Smooth muscle cell of the brain vasculature (primary cell): Measurements from ENCODE around the gene UBE2E1.
"Not testable (repeated sequence)": the region's sequence is repeated elsewhere in the genome, so short reads cannot be mapped to it uniquely, and the experiment has no call there.

Source experiments
- DNase-seq: peaks from one replicate; pipeline ENCODE4 v3.0.0-alpha.2; 2012; ENCODE audit warnings: low read depth, low spot score

The UBE2E1 gene

DNA sequence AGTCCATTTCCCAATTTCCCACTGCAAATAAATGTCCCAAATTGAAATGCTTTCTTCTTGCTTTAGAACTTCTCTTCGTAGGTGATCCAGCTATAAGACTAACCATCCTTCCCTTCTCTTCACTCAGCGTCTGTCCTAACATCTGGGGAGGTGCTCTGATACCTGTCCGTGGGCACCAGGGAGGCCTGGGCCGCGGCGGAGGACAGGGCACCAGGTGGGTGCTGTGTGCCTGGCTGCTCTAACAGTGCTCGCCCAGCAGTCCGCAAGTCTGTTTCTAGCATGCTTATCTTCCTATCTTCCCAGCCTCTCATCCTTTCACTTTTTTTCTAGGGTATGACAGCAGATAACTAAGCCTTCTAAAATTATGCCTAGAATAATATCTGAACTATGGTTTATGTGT lies 73.7 kb downstream of the UBE2E1 start:
- DNase-seq = no peak

DNA sequence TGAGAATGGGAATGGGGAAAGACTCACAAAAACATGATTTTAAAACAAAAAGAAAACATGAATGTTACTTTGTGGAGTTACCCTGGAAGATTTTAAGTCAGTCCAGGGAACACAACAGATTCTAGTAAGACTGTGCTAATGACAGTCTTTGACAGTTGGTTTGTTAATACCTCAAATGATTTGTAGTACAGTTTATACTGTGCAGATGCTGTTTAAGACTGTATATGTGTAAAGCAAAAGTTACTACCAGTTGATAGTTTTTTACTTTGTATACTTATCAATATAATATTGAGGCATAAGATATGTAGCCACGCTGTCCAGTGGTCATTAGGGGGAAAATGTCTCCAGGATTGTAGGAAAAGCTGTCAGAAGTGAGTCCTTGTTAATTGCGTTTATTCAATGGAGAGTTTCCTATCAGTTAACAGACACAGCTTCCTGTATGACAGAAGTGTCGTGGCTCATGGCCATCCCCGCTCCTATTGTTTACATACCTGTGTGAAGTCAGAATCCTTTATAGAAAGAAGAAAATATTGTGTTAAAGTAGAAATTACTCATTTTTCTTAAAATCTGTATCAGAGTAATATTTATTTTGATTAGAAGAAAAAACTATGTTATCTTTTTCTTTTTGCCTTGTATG lies 75.1 kb downstream of the UBE2E1 start:
- no peak for DNase-seq

DNA sequence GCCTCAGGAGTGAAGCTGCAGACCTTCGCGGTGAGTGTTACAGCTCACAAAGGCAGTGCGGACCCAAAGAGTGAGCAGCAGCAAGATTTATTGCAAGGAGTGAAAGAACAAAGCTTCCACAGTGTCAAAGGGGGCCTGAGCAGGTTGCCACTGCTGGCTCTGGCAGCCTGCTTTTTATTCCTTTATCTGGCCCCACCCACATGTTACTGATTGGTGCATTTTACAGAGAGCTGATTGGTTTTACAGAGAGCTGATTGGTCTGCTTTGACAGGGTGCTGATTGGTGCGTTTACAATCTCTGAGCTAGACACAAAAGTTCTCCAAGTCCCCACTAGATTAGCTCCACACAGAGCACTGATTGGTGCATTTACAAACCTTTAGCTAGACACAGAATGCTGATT lies 76.2 kb downstream of the UBE2E1 start:
- DNase-seq = not testable (repeated sequence)

DNA sequence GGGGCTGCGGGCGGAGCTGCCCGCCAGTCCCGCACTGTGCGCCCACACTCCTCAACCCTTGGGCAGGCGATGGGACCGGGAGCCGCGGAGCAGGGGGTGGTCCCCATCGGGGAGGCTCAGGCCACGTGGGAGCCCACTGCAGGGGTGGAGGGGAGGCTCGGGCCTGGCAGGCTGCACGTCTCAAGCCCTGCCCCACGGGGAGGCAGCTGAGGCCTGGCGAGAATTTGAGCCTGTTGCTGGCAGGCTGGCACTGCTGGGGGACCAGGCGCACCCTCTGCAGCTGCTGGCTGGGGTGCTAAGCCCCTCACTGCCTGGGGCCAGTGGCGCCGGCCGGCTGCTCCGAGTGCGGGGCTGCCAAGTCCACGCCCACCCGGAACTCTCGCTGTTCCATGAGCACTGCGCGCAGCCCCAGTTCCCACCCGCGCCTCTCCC lies 76.7 kb downstream of the UBE2E1 start:
- DNase-seq = no peak

DNA sequence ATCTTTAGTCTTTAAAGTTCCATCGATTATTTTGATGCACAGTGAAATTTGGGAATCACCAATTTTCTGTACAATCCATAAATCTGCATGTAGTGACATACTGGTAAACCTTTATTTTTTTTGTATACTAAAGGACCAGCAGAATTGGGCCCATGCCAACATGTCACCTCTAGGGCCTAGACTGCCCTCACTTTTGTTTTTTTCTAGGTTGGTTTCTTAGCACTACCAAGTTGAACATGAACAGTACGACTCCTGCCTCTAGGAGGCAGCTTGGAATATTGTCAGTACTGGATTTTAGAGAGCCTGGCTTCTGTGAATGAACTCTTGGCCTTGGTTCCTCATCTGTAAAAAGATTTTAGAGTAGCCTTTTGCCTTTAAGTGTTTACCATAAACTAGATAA lies 78.7 kb downstream of the UBE2E1 start:
- DNase-seq = no peak

DNA sequence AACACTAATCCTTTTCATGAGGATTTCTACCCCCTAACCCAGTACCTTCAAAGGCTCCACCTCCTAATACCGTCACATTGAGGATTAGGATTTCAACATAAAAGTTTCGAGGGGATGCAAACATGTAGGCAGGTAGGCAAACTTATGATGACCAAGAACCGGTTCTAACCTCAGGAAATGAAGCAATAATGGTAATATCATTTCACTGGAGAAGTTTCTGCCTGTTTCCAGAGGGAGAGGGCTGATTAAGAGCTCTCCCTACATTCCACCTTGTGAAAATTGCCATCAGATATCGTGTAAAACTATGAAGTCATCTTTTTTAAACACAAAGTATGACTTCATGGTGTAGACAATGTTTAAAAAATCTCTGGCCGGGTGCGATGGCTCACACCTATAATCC lies 79.5 kb downstream of the UBE2E1 start:
- no peak for DNase-seq

DNA sequence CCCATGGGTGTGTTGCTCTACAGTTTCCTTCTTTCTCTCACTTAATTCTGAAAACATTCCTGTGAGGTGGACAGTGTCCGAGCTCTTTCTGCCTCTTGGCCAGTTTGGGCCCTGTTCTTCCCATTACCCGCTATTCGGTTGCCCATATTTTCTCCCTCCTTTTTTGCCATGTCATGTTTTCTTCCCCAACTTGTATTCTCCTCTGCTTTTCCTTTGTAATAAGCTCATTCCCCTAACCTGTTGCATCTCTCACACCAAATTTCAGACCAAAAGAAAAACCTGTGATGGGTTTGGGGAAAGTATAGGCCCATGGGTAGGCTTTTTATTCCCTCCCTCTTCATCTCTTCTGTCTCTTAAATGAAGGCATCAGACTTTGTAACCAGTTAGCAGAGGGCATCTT lies 80.6 kb downstream of the UBE2E1 start:
- DNase-seq = no peak

DNA sequence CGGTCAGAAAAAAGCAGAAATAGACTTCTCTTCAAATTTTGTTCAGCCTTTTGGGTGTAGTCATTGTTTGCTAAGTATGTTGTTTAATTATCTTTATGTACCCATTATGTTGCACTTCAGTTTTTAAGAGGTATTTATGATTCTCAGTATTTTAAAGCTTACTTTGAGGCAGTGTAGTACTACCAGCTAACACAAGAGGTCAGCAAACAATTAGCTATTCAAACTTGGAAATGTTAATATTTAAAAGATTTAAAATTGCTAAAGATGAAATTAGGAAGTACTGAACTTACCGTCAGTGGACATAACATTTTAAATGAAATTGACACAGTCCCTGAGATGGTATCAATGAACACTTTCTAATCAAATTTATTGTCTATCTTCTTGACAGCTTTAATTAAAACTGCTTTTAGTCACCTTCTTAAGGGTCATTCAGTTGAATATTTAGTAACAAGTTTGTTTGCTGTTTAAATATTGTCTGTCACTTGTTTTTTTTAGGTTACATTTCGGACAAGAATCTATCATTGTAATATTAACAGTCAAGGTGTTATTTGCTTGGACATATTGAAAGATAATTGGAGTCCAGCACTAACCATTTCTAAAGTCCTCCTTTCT lies 83.0 kb downstream of the UBE2E1 start:
- DNase-seq = peak; percentile 39

DNA sequence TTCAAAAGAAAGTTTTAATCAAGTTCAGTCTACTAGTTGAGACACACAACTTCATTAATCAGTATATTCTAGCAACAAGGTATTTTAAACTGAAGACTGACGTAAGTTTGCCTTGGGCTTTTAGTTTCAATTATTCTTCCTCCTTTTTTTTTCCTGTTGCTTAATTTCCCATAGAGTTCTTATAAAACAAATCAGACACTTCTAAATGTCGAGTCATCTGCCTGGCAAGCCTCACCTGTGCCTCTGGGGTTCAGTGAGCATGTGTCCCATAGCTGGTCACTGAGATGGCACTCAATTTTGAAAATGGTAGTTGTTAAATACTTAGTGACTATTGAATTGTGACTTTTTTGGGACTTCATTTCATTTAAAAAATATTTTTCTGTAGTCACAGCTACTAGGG lies 83.6 kb downstream of the UBE2E1 start:
- no peak for DNase-seq

DNA sequence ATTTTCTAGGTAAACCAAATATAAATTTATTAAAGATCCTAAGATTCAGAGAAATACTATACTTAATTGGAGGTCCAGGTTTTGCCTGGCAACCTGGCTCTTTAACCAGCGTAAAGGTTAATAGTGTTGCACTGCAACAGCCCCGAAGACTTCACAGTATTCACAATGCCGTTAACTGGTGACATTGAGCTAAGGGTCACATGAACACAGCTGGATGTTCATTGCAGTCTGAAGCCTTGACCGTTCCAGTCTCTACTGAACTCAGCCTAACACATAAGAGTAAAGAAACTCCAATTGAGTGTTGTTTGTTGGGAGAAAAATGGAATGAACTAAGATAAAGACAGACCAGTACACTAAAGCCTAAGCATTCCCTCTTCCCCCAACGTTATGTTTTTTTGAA lies 84.2 kb downstream of the UBE2E1 start:
- DNase-seq = no peak

DNA sequence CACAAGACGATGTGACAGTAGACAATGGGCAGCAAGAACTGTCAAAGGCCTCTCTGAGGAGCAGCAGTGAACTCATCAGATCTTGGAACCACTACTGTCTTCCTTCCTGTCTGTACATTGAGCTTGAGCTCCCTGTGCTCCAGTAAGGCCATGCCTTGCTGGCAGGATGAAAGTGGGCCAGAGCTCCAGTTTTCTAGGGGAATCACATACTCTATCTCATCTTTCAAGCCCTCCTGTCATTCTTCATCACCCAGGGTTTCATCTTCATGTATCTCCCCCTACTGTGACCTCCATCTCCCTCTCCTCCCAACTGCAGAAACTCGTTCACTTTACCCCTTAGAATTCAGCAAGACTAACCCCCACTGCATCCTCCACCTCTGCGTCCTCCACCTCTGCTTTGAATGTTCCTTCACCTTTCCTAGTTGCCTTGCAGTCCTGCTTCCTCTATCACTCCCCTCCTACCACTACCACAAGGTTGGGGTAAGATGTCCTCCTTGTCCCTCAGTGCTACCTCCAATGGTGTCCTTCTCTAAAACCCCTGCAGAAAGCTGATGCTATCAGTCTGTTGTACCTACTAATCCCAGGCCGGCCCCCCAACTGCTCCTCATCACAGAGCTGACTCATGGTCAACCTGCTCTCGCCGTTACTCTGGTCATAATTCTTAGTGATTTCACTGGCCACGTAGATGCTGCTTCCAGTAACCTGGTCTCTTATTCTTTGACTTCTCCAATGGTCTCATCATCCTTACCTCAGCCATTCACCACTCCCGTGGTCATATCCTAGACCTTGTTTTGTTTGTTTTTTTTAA lies 88.7 kb downstream of the UBE2E1 start:
- no peak for DNase-seq

DNA sequence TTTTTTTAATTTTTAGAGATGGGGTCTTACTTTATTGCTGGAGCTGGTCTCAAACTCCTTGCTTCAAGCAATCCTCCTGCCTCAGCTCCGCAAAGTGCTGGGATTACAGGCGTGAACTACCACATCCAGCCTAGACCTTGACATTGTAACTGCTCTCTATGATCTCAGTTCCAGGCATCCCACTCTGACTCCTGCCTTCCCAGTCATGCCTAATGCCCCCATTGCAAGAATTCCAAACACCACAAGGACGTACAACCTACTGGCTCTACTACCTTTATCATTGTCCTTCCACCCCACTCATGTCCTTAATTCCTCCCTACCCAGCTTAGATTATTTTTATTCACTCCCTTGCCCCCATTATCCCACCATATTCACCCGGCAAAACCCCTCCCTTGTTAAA lies 89.4 kb downstream of the UBE2E1 start:
- DNase-seq = no peak

DNA sequence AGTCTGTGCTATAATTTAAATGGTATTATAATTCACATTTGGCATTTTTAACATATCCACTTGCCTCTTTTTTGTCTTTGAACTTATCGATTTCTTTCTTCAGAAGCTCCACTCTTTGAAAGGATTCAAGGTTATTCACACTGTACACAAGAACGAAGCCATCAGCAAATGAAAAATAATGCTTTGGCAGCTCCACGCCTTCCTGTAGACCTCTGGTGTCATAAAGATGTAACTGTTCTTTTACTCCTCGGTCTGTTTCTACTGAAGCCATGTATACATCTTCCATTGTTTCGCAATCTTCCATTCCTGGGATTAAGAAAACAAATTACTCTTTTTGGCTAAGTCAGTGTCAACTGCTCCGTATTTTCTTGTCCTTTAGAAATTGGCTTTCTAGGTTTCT lies 95.0 kb downstream of the UBE2E1 start:
- DNase-seq = no peak

DNA sequence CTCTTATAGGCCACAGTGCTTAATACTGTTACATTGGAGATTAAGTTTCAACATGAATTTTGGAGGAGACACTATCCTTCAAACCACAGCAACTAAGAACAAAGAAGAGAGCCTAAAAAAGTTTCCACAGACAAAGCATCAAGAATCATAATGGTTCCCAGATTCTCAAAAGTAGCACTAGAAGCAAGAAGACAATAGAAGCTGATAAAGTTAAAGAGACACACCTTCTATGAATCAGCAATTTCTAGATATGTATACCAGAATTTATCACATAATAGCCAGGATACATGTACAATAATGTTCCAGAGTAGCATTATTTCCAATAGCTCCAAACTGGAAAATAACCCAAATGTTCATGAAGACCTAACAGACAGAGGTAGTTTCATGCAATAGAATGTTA lies 98.8 kb downstream of the UBE2E1 start:
- DNase-seq = no peak

DNA sequence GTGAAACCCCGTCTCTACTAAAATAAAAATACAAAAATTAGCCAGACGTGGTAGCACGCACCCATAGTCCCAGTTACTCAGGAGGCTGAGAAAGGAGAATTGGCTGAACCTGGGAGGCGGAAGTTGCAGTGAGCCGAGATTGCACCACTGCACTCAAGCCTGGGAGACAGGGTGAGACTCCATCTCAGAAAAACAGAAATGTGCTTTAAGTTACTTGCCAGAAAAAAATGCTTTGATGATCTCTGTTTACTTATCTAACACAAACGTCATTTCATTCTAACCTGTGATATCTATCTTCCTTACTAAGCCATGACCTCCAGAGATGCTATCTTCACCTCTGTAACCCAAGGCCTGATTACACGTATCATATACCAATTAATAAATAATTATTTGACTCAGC lies 103.6 kb downstream of the UBE2E1 start:
- no peak for DNase-seq

DNA sequence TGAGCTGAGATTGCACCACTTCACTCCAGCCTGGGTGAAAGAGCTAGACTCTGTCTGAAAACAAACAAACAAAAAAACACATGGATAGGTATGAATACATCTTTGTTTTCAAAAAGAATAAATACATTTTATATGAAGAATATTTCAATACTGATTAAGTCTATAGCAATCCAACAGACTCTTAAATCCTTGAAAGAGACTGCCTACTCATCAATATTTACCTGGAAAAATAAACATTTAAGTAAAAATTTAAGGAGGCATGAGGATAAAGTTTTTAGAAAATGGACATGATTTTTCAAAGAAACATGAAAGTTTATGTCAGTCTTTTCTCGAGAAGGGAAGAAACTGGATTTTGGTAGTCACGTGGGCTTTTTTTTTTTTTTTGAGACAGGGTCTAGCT lies 105.6 kb downstream of the UBE2E1 start:
- DNase-seq = no peak

DNA sequence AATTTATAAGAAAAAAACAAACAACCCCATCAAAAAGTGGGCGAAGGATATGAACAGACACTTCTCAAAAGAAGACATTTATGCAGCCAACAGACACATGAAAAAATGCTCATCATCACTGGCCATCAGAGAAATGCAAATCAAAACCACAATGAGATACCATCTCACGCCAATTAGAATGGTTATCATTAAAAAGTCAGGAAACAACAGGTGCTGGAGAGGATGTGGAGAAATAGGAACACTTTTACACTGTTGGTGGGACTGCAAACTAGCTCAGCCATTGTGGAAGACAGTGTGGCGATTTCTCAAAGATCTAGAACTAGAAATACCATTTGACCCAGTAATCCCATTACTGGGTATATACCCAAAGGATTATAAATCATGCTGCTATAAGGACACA lies 106.6 kb downstream of the UBE2E1 start:
- not testable (repeated sequence) for DNase-seq

DNA sequence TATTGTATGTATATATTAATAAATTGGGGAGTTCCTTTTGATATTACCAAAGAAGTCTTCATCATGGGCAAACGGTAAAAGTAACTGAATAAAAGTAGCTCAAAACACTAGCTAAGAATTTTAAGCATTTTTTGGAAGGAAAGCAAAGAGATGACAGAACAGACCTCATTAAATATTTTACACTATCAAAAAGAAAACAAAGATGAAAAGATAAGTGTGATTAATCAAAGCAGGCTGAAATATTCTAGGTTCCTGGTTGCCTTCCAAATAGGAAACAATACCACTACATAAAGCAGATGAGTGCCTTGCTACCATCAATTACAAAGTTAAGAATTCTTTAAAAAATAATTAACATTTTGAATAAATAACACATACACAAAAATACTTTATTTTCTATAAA lies 107.4 kb downstream of the UBE2E1 start:
- DNase-seq = no peak

DNA sequence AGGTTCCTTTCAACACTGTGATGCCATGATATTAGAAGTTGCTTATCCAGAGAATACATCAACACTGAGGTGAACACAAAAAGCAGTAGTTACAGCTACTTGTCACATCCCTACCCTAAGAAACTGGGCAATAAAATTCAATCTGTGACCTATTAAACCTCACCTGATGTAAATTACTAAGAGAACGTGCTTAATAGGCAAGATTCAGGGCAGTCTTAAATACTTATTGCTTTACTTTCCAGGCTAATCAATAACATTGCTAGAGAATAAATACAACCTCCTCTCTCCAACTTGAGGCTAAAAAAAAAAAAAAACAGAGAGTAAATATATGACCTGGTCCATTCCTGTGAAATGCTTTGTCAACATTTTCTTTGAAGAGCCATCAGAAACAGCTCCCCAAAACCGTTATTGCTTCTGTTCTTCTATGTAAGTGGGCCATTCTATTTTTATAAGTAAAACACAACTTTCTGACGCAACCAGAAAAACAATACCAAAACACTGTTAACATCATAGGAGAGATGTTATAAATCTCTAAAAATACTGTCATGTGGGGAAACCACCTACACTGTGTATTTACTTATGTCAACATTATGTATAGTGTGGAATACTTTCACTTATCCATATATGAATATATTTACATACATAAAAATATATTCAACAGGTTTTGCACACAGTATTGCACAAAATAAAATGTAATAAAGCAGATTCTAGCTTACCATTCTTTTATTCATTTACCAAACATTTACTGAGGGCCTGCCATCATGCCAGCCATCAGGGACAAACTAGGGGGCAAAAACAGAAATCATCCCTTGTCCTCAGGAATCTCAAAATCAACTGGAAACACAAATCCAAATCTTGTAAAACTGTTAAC lies 108.4 kb downstream of the UBE2E1 start:
- DNase-seq = no peak

DNA sequence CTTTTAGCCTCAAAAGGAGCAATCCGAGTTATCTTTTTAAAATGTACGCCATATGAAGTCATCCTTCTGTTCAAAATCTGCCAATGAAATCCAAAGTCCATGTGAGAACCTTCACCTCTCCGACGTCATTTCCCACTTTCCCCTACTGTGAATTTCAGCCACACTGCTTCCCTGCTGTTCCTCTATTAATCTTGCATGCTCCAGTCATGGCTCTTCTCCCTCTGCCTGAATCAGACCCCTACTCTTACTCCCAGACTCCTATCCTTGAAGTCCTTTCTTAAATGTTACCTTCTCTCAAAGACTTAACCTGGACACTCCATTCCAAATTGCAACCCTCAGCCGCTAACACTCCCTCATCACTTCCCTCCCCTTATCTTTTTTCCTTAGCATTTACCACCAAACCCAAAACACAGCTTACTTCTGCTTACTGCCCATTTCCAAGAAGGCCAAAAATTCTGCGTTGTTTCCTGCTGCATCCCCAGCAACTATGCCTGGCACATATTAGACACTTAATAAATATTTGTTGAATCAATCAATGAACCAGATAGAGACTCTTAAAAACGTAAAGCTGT lies 109.9 kb downstream of the UBE2E1 start:
- DNase-seq = no peak

DNA sequence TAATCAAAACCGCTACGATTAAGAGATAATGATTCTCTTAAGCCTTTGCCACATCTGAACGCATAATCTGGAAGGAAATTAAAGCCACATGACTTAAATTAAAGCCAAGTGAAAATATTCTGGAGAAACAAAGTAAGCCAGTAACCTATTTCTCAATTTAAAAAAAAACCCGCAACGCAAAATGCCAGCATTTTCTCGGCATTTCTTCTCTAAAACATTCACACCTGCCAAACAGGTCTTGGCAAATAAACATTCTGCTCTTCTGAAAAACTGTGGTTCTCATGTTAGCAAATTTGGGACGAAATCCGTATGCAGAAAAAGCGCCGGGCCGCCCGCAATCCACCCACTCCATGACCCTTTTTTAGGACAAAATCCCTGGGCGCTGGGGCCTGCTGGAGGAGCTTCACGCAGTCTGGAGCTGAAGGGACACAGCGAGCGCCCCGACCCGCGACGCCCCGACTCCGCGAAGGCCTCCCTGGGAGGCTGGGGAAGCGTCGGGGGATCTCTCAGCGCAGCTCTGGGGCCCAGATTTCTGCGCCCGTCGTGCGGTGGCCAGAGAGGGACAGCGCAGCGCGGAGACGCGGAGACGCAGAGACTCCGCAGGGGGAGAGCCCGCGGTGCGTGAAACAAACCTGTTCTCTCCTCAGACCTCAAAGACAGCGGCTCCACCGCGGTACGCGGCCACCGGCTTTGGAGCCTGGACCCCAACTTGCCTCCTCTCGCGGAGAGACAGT lies 110.6 kb downstream of the UBE2E1 start:
- no peak for DNase-seq
